Neural progenitor cell (in vitro differentiated cells): ENCODE data around the gene CFAP53. TPM values are rescaled to one million over a fixed set of nuclear protein-coding genes. Genes with fewer than 3 reads are reported as not detected.

Experiments
- DNase-seq: peaks from one replicate; pipeline ENCODE4 v3.0.0-alpha.2; 2016; ENCODE audit warnings: low spot score
- H2AFZ ChIP-seq: fragments of 200-600 bp; sonication (generic); replicated peaks from 2 replicates; pipeline ENCODE4 v1.6.1; 2016; ENCODE audit warnings: antibody characterized with exemption
- H3F3A ChIP-seq: fragments of 200-600 bp; sonication (generic); 2 replicates; pipeline ENCODE4 v1.6.1; 2016; ENCODE audit warnings: antibody characterized with exemption, low read depth
- H3K27ac ChIP-seq: fragments of 200-600 bp; sonication (generic); 2 replicates; pipeline ENCODE4 v1.5.1; 2016; ENCODE audit warnings: mild to moderate bottlenecking
- H3K27me3 ChIP-seq: fragments of 200-600 bp; sonication (generic); 2 replicates; pipeline ENCODE4 v1.6.1; 2016; ENCODE audit warnings: mild to moderate bottlenecking, moderate library complexity
- H3K36me3 ChIP-seq: fragments of 200-600 bp; sonication (generic); 2 replicates; pipeline ENCODE4 v1.5.1; 2016
- H3K4me1 ChIP-seq: fragments of 200-600 bp; sonication (generic); 2 replicates; pipeline ENCODE4 v1.6.1; 2016; ENCODE audit warnings: mixed run types
- H3K4me2 ChIP-seq: fragments of 200-600 bp; sonication (generic); 2 replicates; pipeline ENCODE4 v1.6.1; 2016
- H3K4me3 ChIP-seq: fragments of 200-600 bp; sonication (generic); 2 replicates; pipeline ENCODE4 v1.5.1; 2016
- H3K79me2 ChIP-seq: fragments of 200-600 bp; sonication (generic); 2 replicates; pipeline ENCODE4 v1.6.1; 2016; ENCODE audit warnings: low read depth
- H3K9ac ChIP-seq: fragments of 200-600 bp; sonication (generic); 2 replicates; pipeline ENCODE4 v1.6.1; 2016
- H3K9me3 ChIP-seq: fragments of 200-600 bp; sonication (generic); 2 replicates; pipeline ENCODE4 v1.5.1; 2016; ENCODE audit warnings: low read depth
- H4K20me1 ChIP-seq: fragments of 200-600 bp; sonication (generic); 2 replicates; pipeline ENCODE4 v1.6.1; 2016; ENCODE audit warnings: low read depth
- H3K27ac Mint-ChIP-seq: 3 replicates; pipeline ENCODE4 v1.8.0; 2021; ENCODE audit warnings: mixed read lengths
- H3K27me3 Mint-ChIP-seq: 2 replicates; pipeline ENCODE4 v1.8.0; 2022; ENCODE audit warnings: low read depth, mild to moderate bottlenecking, inconsistent platforms, moderate library complexity, mixed read lengths; ENCODE audit not compliant: insufficient read depth
- H3K36me3 Mint-ChIP-seq: 3 replicates; pipeline ENCODE4 v1.8.0; 2021; ENCODE audit warnings: mixed read lengths
- H3K4me1 Mint-ChIP-seq: 3 replicates; pipeline ENCODE4 v1.8.0; 2021; ENCODE audit warnings: mixed read lengths
- H3K4me3 Mint-ChIP-seq: 3 replicates; pipeline ENCODE4 v1.8.0; 2021; ENCODE audit warnings: mild to moderate bottlenecking, moderate library complexity, mixed read lengths
- H3K9me3 Mint-ChIP-seq: 3 replicates; pipeline ENCODE4 v1.8.0; 2020; ENCODE audit warnings: mixed read lengths
- CTCF ChIP-seq: fragments of 200-600 bp; sonication (generic); IDR thresholded peaks from 2 replicates; pipeline ENCODE4 v1.5.1; 2017; ENCODE audit warnings: antibody characterized with exemption, mild to moderate bottlenecking
- EZH2 ChIP-seq: fragments of 200-600 bp; sonication (generic); IDR thresholded peaks from 2 replicates; pipeline ENCODE4 v1.6.1; 2017; ENCODE audit warnings: antibody characterized with exemption, mild to moderate bottlenecking, moderate library complexity
- EZH2phosphoT487 ChIP-seq: fragments of 200-600 bp; sonication (generic); IDR thresholded peaks from 2 replicates; pipeline ENCODE4 v1.6.1; 2017; ENCODE audit warnings: antibody characterized with exemption
- total RNA-seq: library from RNA; depleted of rRNA; stranded (reverse); fragments of >200 nt; gene quantifications from 2 replicates; pipeline ENCODE4 v1.2.3, GENCODE V29; 2015; ENCODE audit warnings: low replicate concordance

The CFAP53 gene
- total RNA-seq, 1 donor from 2014 or later: 0.36 TPM

GRCh38 chr18:50306944-50307343, 40.6 kb upstream of the CFAP53 start:
- peaks cover 88% of the 10 kb centered on the region for H3K27me3 ChIP-seq
- H3K27ac Mint-ChIP-seq: no peak overlapping the region
- H3K79me2 ChIP-seq: no peaks in the 10 kb centered on the region
- no peak overlapping the region for H3K9ac ChIP-seq
- H3K4me1 ChIP-seq: no peaks in the 10 kb centered on the region
- peak overlapping the region; percentile 80 for H2AFZ ChIP-seq
- H3K4me3 ChIP-seq: peak overlapping the region; percentile 60
- H3K36me3 Mint-ChIP-seq: no peaks in the 10 kb centered on the region
- DNase-seq: peak; percentile 24
- no peaks in the 10 kb centered on the region for H4K20me1 ChIP-seq
- peaks cover 8% of the 10 kb centered on the region for H3K9me3 ChIP-seq
- no peaks in the 10 kb centered on the region for H3K36me3 ChIP-seq
- peak overlapping the region; percentile 79 for H3K4me2 ChIP-seq
- H3F3A ChIP-seq: no peaks in the 10 kb centered on the region
- no peak overlapping the region for H3K27ac ChIP-seq
- TF ChIP-seq CTCF (no peak), EZH2 (no peak)
- H3K4me1 Mint-ChIP-seq: no peaks in the 10 kb centered on the region
- H3K4me3 Mint-ChIP-seq: no peak overlapping the region
- H3K27me3 Mint-ChIP-seq: peaks cover 8% of the 10 kb centered on the region
- H3K9me3 Mint-ChIP-seq: peaks cover 7% of the 10 kb centered on the region

GRCh38 chr18:50301074-50301473, 34.8 kb upstream of the CFAP53 start:
- Histone ChIP-seq H3K9ac (no peak overlapping the region), H2AFZ (no peak overlapping the region), H3K4me1 (no peaks in the 10 kb centered on the region), H3K27me3 (peaks cover 77% of the 10 kb centered on the region), H3K4me3 (no peak overlapping the region), H3K79me2 (no peaks in the 10 kb centered on the region), H3K4me2 (no peak overlapping the region), H3K27ac (no peak overlapping the region), H4K20me1 (no peaks in the 10 kb centered on the region), H3F3A (no peaks in the 10 kb centered on the region), H3K9me3 (peaks cover 8% of the 10 kb centered on the region), H3K36me3 (no peaks in the 10 kb centered on the region)
- Mint-ChIP-seq H3K27ac (no peak overlapping the region), H3K4me1 (no peaks in the 10 kb centered on the region), H3K36me3 (no peaks in the 10 kb centered on the region), H3K27me3 (peaks cover 5% of the 10 kb centered on the region), H3K9me3 (no peaks in the 10 kb centered on the region), H3K4me3 (no peak overlapping the region)
- TF ChIP-seq EZH2phosphoT487: no peak
- TF ChIP-seq EZH2: no peak
- no peak for TF ChIP-seq CTCF
- no peak for DNase-seq

GRCh38 chr18:50299626-50300388, 33.5 kb upstream of the CFAP53 start:
- no peak for TF ChIP-seq CTCF
- H3F3A ChIP-seq: no peaks in the 10 kb centered on the region
- H3K4me1 ChIP-seq: no peaks in the 10 kb centered on the region
- H3K4me3 ChIP-seq: no peak overlapping the region
- no peaks in the 10 kb centered on the region for H3K36me3 ChIP-seq
- Mint-ChIP-seq H3K4me3 (no peak overlapping the region), H3K36me3 (no peaks in the 10 kb centered on the region), H3K9me3 (no peaks in the 10 kb centered on the region), H3K27me3 (peaks cover 5% of the 10 kb centered on the region), H3K27ac (no peak overlapping the region), H3K4me1 (no peaks in the 10 kb centered on the region)
- H3K79me2 ChIP-seq: no peaks in the 10 kb centered on the region
- no peaks in the 10 kb centered on the region for H4K20me1 ChIP-seq
- no peak overlapping the region for H3K4me2 ChIP-seq
- H3K27ac ChIP-seq: no peak overlapping the region
- peaks cover 75% of the 10 kb centered on the region for H3K27me3 ChIP-seq
- H2AFZ ChIP-seq: no peak overlapping the region
- DNase-seq: no peak
- no peak overlapping the region for H3K9ac ChIP-seq
- H3K9me3 ChIP-seq: no peaks in the 10 kb centered on the region
